Fibroblast of skin of left biceps (primary cell): Measurements from ENCODE around the gene HELT.
"Not testable (repeated sequence)": the region's sequence is repeated elsewhere in the genome, so short reads cannot be mapped to it uniquely, and the experiment has no call there.

ENCODE experiments used
- DNase-seq, 2 experiments: peaks; one replicate each; pipeline ENCODE4 v3.0.0-alpha.2; 2013; ENCODE audit warnings: low read depth in 2 of 2

HELT gene, protein sequence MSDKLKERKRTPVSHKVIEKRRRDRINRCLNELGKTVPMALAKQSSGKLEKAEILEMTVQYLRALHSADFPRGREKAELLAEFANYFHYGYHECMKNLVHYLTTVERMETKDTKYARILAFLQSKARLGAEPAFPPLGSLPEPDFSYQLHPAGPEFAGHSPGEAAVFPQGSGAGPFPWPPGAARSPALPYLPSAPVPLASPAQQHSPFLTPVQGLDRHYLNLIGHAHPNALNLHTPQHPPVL

DNA sequence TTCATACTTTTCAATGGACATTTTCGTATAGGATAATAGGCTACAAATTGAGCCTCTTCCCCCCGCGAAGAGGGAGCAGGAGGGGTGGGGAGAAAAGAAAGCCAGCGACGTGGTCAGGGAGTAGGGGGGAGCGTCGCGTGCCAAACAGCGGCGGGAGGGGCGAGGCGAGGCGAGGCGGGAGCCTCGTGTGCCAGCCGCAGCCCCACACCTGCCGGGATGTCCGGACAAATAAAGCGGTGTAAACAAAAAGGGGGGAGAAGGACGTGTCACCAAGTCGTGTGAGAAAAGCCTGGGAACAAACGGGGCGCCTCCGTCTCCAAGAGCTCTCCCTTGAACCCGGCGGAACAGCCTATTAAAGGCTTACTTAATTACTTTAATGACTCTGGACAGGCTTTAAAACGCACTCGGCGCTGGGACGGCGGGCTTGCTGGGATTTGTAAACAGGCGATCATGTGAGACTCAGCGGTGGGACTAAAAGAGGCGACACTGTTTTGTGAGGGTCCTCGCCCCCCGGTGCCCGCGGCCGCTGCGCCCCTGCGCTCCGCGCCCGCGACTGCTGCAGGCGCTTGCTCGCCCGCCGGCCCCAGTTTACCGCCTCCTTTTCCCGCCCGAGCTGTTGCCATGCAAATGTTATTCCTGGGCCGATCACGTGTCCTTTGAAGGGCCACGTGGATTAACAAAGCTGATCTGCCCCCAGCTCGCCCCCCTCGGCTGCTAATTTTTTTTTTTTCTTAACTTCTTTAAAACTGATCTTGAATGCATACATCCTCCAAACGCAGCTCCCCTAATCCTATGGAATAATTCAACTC is at the start of gene HELT:
HELT (plus strand) TSS at position 527 of the 809 bp plus-strand sequence. CDS start 439 bp downstream, outside the sequence.
- no peak for DNase-seq

DNA sequence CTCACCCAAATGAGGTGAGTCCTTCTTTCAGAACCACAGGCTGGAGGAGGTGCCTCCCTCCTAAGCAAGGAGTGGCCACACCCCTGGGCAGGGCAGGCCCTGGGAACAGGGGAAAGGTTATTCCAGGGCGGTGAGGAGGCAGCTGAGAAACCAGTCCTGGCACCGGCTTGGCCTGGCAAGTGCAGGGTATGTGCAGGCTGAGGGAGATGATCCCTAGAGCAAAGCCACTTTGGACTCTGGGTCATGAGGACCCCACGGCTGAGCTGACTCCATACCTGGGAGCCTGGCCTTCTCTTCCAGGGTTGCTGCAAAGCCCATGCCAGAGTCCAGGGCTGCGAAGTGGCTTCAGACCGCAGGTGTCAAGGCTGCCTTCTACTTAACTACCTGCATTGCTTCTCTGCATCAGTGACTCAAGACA is 49.5 kb upstream of the HELT start:
- DNase-seq, result no peak

DNA sequence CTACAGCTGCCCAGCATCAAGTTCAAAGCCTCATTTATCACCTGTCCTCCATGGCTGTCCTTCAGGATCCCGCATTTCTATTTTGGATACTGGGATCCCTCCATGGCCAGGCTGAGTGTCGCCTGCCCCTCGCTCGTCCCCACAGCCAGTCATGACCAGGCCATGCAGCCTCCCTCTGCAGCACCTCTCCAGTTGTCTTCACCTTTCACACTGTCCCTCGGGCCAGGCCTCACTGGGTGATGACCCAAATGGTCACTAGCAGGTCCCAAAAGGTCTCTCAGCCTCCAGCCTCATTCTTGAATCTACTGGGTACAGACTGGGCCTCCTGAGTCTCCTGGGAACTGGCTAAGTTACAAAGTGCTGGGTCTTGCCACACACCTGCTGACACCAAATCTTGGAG is 48.7 kb upstream of the HELT start:
- DNase-seq, result no peak

DNA sequence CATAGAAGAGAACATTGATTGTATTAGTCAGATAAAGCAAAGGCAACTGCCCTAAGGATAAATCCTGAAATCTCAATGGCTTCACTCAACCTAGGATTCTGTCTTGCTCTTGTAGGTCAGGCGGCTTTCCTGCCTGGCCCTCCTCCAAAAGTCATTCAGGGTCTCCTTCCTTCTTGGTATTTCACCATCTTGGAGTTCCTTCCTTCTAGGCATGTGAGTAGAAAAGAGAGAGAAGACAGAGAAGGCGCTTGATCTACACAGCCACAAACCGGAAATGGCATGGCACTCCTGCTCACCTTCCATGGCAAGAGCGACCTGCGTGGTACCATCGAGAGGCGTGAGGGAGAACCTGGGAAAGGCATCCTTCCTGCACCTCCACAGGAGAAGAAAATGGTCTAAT is 45.3 kb upstream of the HELT start:
- no peak for DNase-seq

DNA sequence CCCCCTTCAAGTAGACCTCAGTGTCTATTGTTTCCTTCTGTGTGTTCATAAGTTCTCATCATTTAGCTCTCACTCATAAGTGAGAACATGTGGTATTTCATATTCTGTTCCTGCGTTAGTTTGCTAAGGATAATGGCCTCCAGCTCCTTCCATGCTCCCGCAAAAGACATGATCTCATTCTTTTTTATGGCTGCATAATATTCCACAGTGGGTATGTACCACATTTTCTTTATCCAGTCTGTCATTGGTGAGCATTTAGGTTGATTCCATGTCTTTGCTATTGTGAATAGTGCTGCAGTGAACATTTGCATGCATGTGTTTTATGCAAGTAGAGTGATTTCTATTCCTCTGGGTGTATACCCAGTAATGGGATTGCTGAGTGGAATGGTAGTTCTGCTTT is 41.9 kb upstream of the HELT start:
- DNase-seq, result not testable (repeated sequence)

DNA sequence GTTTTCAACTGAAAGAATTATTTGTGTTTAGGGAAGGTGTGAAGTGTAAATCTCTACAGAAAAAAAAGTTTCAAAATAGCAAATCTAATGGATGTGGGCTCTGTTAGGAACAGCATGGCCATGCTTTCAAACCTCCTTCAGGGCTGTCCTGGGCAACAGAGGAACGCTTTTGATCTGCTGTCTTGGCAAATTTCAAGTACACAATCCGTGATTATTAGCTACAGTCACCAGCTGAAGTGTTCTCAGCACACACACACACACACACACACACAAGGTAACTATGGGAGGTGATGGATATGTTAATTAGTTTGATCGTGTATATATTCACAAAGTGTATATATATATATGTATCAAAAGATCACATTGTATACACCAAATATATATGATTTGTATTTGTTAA is 40.5 kb upstream of the HELT start:
- DNase-seq, result no peak

DNA sequence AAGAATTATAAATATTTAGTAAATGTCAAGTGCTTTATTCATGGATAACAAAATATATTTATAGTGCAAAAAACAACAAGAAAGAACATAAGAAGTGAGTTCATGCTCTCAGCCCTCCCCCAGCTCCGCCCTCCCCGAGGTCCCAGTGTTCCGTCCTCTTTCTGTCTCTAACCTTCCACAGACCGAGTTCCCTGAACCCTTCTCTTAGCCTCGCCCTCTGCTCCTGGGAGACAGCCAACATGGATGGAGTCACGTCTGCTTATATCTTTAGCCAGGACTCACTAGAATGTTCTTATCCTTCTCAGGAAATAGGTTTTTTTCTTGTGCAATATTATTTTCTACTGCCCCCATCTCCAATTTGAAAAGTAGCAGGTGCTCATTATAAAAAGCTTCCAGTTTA is 40.1 kb upstream of the HELT start:
- DNase-seq, result no peak

DNA sequence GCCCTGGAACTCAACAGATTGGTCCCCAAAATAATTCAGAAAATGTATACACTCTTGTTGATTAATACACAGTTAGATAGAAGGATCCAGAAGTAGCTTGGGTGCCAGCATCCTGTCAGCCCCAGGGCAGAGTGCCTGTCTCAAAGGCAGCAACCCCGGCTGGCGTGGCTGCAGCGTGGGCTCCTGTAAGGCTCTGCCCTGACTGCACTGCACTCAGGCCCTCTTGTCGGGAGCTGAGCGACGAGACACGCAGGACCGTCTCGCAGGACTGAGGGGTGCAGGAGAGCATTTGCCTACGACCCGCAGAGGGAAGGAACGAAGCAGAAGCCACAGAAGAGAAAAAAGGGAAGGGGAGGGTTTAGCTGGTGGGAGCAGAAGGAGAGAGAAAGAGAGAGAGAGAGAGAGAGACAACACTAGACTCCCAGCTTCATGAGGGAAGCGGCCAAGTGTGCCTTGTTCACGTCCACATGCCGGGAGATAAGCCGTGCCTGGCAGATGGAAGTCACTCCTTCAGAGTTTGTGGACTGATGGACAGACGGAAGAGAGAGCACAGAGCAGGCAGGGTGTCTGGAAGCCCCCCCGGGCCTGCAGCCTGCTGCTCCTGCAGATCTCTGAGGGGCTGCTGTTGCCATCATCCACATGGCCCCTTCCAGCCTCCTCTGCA is 38.7 kb upstream of the HELT start:
- no peak for DNase-seq

DNA sequence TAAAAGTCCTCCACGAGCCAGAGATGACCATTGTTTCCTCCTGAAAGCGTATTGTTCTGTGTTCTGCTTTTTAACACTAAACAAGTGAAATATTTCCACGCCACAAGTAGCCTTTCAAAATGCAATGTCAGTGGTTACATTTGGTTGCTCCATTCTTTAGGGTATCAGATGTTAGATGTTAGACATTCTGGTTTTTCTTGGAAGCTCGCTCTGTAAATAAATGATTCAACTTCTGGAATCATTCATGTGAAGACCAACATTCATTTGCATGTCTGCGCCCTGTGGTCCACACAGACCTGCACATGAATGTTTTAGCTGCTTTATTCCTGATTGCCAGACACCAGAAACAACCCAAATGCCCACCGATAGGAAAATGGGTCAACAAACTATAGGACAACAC is 38.0 kb upstream of the HELT start:
- DNase-seq, result no peak

DNA sequence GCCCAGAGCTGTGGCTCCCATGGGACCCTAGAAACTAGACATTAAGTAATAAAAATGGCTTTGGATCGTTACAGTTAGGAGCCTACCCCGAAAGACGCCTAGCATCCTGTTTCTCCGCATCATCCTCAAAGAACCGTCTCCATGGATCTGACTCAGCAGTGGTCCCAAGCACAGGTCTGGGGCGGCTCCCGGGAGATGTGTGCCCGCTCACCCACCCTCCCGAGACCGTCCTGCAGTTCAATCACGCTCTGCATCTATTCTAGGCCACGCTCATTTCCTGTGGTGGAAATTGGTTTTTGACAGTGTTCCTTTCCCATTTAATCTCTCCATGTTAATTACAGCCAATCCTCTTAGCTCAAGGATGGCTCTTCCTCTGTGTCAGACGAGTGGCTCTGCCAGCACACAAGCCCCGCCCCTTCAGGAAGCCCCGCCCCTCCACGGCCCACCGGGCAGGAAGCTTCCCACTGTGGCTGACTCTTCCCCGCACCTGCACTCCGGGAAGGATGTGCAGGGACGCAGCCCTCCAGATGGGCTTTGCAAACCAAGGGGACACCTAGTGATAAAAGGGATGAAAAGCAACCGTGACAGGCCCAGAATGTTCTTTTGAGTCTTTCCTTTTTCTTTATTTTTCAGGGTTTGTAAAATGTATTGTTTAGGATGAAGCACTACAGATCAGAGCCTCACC is 34.5 kb upstream of the HELT start:
- DNase-seq, result peak; percentile 2 to 6

DNA sequence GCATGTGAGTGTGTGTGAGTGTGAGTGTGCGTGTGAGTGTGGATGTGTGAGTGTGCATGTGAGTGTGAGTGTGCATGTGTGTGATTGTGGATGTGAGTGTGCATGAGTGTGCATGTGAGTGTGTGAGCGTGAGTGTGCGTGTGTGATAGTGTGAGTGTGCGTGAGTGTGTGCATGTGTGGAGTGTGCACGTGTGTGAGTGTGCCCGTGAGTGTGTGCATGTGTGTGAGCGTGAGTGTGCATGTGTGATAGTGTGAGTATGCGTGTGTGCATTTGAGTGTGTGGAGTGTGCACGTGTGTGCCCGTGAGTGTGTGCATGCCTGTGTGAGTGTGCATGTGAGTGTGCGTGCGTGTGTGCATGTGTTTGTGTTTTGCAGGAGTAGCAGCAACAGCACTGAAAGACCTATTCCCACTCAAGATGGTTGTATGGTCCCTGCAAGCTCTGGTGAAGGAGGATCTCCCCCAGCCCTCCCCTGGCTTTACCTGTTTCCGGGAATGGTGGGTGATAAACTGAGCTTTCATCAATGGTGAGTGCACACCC is 30.7 kb upstream of the HELT start:
- DNase-seq, result no peak

DNA sequence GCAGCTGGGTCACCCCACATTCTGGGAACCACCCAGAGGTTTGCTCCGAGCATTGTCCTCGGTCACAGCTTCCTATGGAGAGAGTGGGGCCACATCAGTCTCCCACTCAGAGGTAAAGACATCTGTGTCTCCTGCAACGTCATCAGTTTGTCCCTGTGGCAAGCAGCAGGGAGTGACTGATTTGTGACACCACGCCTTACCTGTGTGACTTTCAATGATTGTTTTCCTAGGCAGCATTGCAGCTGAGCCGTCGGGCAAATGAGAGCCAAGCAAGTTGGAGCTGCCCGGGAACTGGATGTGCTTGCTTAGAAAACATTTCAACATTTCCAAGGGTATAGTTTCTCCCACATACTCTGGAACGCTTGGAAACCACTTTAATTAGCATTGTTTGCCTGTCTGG is 29.7 kb upstream of the HELT start:
- no peak for DNase-seq

DNA sequence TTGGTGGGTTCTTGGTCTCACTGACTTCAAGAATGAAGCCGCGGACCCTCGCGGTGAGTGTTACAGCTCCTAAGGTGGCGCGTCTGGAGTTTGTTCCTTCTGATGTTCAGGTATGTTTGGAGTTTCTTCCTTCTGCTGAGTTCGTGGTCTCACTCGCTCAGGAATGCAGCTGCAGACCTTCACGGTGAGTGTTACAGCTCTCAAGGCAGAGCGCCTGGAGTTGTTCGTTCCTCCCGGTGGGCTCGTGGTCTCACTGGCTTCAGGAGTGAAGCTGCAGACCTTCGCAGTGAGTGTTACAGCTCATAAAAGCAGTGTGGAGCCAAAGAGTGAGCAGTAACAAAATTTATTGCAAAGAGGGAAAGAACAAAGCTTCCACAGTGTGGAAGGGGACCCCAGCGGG is 29.0 kb upstream of the HELT start:
- not testable (repeated sequence) for DNase-seq

DNA sequence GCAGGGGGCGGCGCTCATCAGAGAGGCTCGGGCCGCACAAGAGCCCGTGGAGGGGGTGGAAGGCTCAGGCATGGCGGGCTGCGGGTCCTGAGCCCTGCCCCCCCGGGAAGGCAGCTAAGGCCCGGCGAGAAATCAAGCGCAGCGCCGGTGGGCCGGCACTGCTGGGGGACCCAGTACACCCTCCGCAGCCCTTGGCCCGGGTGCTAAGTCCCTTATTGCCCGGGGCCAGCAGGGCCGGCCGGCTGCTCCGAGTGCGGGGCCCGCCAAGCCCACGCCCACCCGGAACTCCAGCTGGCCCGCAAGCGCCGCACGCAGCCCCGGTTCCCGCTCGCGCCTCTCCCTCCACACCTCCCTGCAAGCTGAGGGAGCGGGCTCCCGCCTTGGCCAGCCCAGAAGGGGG is 28.2 kb upstream of the HELT start:
- not testable (repeated sequence) for DNase-seq

DNA sequence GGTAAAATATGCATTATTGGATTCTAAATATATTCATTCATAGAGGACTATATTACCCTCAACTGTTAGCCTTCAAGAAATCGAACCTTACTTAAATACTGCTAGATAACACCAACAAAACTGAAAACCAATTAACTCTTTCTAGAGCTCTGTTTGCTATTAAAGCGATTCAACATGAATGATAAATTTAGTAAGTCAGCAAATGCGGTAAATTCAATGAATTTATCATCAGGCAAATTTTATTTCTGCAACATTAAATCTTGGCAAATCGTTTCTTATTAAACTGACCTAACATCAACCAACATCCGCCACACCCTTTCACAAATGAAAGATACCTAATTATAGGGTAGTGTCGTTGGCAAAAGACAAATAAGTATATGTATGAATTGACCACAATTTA is 26.4 kb upstream of the HELT start:
- no peak for DNase-seq

DNA sequence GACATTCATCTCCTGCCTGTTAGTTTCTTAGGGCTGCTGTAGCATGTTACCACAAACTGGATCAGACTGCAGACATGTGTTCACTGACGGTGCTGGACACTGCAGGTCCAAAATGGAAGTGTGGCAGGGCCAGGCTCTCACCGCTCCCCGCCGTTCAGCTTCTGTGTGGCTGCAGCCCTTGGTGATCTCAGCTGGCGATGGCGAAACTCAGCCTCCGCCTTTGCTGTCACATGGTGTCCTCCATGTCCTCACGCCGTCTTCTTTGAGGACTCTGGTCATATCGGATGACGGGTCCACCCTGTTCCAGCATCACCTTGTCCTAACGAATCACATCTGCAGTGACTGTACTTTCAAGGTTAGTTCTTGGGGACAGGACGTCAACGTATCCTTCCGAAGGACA is 25.9 kb upstream of the HELT start:
- DNase-seq, result no peak

DNA sequence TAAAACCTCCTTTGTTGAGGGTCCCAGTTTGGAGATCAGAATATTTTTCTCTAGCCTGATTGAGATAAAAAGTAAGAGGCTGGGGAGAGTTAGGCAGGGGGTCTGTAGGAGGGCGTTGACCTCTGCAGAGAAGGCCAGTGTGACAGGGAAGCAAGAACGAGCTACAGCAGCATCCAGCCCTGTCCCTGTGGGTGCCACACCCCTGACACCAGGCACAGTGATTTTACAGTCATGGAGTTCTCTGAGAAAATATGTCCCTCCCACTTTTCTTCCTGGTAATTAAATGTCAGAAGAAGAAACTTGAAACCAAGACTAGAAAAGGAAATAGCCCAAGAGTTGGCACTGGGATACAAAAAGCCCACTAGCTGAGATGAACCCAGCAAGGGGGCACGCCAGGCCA is 25.0 kb upstream of the HELT start:
- no peak for DNase-seq

DNA sequence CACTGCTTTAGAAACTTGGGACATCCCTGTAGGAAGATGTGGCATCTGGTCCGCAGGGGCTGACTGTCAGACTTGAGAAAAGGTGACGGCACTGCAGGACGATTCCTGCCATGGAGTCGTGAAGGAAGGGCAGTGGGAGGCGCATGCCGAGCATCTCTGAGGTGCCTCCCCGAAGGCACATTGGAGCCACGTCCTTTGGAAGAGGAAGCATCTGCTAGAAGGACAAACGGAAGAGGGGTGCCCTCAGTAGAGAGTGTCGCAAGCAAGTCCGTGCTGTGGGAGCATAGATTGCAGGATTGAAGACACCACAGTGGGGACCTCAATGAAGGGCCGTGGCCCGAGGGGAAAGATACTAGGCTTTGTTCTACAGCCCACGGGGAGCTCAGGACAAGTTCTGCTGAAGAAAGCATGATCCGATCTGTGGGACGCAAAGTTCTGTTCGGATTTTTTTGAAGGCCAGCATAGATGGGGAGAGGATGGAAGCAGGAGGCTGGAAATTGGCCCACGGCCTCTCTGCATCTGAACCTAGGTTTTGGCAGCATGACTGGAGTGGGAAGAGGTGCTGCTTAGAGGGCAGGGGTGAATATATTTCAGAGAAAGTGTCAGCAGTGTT is 24.2 kb upstream of the HELT start:
- DNase-seq, result no peak

DNA sequence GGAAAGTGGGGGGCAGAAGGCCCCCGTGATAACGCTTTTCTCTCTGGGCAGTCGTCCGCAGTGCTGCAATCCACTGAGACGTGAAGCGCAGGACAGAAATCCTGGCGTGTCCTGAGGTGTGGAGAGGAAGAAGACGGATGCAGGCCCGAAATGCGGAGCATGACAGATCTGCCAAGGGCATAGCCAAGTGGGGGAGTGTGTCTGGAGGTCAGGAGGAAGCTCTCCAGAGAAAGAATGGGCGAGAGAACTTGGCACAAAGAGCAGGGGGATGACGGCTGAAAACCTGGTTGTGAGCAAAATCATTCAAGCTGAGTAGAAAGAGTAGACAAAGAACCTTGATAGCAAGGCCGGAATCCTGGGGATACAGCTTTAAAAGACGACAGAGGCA is 23.7 kb upstream of the HELT start:
- DNase-seq, result no peak

DNA sequence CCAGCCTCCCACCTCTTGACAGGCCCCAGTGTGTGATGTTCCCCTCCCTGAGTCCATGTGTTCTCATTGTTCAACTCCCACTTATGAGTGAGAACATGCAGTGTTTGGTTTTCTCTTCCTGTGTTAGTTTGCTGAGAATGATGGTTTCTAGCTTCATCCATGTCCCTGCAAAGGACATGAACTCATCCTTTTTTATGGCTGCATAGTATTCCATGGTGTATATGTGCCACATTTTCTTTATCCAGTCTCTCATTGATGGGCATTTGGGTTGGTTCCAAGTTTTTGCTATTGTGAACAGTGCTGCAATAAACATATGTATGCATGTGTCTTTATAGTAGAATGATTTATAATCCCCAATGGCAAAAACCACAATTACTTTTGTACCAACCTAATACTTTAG is 20.6 kb upstream of the HELT start:
- DNase-seq, result not testable (repeated sequence)

DNA sequence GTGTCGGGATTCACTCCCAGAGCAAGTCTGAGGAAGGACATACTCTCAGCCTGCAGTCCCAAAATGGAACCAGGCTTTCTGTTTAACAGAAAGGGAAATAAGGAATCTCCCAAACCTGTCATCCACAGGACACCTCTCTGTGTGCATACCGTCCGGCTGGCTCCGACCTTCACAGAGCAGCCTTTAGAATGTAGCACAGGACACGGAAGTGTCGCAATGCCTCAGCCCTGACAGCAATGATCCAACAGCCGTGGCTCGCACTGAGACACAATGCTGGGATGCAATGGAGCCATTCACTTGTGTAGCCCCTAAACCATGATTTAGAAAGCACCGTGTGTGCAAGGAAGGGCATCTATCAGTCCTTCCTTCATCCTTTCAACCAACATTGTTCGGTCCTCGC is 15.5 kb upstream of the HELT start:
- no peak for DNase-seq
